Measurements from ENCODE around the gene FAM53A.

GRCh38 chr4:1640190-1640589, 43.9 kb downstream of the FAM53A start:
- TF ChIP-seq USF1 (IDR thresholded peaks at IDR 0.05) (no peak), RAD21 (IDR thresholded peaks at IDR 0.05; ENCODE audit: low read depth) (no peak), TAF1 (IDR thresholded peaks at IDR 0.05; ENCODE audit: low read depth) (no peak), TCF12 (IDR thresholded peaks at IDR 0.05; ENCODE audit: low read depth) (no peak), FOXM1 (IDR thresholded peaks at IDR 0.05; ENCODE audit: borderline replicate concordance, low read depth) (no peak), EP300 (IDR thresholded peaks at IDR 0.05; ENCODE audit: borderline replicate concordance) (no peak), EGR1 (IDR thresholded peaks at IDR 0.05) (no peak), CREB1 (IDR thresholded peaks at IDR 0.05; ENCODE audit: low read depth) (no peak), CEBPB (IDR thresholded peaks at IDR 0.05) (no peak)
- TF ChIP-seq, protein P1, sequence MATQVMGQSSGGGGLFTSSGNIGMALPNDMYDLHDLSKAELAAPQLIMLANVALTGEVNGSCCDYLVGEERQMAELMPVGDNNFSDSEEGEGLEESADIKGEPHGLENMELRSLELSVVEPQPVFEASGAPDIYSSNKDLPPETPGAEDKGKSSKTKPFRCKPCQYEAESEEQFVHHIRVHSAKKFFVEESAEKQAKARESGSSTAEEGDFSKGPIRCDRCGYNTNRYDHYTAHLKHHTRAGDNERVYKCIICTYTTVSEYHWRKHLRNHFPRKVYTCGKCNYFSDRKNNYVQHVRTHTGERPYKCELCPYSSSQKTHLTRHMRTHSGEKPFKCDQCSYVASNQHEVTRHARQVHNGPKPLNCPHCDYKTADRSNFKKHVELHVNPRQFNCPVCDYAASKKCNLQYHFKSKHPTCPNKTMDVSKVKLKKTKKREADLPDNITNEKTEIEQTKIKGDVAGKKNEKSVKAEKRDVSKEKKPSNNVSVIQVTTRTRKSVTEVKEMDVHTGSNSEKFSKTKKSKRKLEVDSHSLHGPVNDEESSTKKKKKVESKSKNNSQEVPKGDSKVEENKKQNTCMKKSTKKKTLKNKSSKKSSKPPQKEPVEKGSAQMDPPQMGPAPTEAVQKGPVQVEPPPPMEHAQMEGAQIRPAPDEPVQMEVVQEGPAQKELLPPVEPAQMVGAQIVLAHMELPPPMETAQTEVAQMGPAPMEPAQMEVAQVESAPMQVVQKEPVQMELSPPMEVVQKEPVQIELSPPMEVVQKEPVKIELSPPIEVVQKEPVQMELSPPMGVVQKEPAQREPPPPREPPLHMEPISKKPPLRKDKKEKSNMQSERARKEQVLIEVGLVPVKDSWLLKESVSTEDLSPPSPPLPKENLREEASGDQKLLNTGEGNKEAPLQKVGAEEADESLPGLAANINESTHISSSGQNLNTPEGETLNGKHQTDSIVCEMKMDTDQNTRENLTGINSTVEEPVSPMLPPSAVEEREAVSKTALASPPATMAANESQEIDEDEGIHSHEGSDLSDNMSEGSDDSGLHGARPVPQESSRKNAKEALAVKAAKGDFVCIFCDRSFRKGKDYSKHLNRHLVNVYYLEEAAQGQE (IDR thresholded peaks at IDR 0.05; ENCODE audit: low read depth) = no peak
- TF ChIP-seq, protein P2, sequence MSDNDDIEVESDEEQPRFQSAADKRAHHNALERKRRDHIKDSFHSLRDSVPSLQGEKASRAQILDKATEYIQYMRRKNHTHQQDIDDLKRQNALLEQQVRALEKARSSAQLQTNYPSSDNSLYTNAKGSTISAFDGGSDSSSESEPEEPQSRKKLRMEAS (IDR thresholded peaks at IDR 0.05) = no peak
